Posterior vena cava (tissue), 2 donors: ENCODE data around the gene RPL3. TPM values are rescaled to one million over a fixed set of nuclear protein-coding genes. Genes with fewer than 3 reads are reported as not detected.
A peak's percentile ranks its signal among the peaks of the same experiment; 100 is the strongest.

ENCODE experiments used
- DNase-seq: peaks from one replicate; pipeline ENCODE4 v3.0.0-alpha.2; 2020; ENCODE audit warnings: low spot score
- intact Hi-C, 2 donors: fragments of 100-400 bp; cut with DNase I; formaldehyde crosslinking; loops; one replicate each; pipeline versions ENCODE4 v1.14.1 to v1.14.2; 2022 to 2023
- total RNA-seq, 2 donors: library from RNA; stranded (reverse); fragmentation: NEBNext Ultra II Directional; extraction: Animal tissue kit (Norgen Biotek cat#: 25700); gene quantifications; one replicate each; pipeline ENCODE4 v1.2.1, GENCODE V29; 2021
- donor health status: DM: yes; HTN: yes; CAD: no.
- donor health status: DM: yes; HTN: yes; CAD: no.

Gene RPL3
- total RNA-seq, 2 donors from 2014 or later = 1,303 to 1,339 TPM

DNA sequence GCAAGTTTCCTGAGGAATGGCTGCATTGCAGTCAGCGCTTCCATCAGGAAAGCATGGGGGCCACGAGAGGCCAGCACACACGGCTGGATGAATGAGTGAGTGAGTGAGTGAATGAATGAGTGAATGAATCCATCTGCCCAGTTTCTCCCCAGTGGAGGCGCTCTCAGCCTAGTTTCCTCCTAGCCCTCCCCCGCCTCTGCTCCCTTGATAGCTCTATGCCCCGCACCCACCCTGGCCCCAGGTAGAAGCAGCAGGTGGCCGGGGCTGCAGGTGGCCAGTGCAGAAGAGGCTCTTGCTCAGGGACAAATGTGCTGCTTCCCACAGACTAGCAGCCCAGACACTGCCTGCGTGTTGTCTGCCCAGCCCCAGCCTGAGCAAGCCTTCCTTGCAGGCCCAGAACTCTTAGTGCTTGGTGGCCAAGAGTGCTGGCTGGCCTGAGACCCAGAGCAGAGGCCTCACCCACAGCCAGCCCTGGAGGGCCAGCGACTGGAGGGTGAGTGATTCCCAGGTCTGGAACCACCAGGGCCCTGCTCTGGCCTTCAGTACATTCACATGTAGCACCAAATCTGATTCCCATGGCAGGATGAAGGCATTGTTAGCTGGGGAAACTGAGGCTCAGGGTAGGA is 43.5 kb downstream of the RPL3 start:
- intact Hi-C loops = no loop called here
- no peak for DNase-seq

DNA sequence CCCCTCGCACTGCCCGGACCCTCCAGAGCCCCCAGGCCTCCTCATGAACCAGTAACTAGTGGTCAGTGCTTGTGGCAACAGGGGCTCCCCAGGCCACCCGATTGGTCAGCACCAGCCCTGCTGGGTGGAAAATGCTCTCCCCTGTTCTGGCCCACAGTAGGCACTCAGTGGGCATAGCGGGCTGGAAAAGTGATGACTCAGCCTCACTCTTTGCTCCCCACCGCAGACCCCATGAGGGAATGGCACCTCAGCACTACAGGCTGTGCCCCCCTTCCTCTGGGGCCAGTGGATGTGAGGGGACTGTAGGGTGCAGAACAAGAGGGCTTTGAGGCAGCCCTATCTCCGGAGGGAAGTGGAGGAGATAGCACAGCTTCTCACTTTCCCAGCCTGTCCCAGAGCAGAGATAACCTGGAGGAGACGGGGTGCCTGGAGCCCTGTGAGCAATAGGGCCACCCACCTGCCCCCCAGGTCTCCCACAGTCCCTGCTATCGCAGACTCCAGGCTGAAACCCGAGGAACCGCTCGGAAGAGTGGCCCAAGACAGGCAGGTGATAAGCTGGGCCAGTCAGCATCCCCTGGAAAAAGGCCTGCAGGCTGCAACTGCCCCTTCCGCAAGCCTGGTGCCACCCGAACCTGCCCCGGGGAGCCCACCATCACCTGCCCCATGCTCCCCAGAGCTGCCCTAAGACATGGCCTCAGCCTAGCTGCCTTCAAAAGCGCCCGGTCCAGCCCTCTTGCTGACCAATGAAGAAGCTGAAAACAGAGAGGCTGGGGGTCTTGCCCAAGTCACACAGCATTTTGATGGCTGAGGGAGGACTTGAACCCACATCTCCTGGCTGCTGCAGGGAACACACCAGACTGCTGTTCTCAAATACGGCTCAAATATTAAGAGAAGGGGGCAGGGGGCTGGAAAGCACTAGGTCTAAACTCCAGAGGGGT is 45.2 kb downstream of the RPL3 start:
- intact Hi-C loops = loop anchor here in 1 of 2 donors (1.0 kb wide), 1 partner anchor 78 kb away; no protein-coding TSS in a partner anchor
- DNase-seq = no peak

DNA sequence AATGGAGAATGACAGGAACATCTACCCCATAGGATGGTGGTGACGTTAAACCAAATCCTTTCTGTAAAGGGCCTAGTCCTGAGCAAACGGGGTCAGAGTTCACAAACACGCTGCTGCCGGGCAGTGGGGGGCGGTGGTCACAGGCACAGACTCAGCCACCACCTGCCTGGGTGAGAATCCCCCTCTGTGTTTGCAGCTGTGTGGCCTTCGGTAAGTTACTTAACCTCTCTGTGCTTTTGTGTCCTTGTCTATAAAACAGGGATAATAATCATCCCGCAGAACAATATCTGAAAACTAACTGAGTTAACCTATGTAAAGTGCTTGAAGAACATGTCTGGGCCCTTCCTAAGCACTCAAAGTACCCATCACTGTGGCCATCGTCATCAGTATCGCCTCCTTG is 48.6 kb downstream of the RPL3 start:
- no peak for DNase-seq
- intact Hi-C loops = no loop called here

DNA sequence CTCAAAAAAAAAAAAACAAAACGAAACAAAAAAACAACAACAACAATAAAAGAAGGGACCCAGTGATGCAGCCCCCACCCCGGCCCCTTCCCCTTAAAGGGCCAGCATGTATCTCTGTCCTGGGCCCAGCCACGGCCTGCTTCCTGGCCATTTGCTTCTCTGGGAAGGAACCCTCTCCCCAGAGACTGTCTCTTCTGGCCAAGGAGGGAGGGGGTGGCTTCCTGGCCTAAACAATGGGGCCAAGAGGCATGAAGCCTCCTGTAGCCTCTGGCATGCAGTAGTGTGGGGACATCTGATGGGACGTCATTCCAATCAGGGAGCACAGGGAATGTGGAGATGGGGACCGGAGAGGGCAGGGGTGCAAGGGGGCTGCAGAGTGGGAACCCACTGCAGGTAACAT is 49.1 kb downstream of the RPL3 start:
- DNase-seq = no peak
- intact Hi-C loops = no loop called here

DNA sequence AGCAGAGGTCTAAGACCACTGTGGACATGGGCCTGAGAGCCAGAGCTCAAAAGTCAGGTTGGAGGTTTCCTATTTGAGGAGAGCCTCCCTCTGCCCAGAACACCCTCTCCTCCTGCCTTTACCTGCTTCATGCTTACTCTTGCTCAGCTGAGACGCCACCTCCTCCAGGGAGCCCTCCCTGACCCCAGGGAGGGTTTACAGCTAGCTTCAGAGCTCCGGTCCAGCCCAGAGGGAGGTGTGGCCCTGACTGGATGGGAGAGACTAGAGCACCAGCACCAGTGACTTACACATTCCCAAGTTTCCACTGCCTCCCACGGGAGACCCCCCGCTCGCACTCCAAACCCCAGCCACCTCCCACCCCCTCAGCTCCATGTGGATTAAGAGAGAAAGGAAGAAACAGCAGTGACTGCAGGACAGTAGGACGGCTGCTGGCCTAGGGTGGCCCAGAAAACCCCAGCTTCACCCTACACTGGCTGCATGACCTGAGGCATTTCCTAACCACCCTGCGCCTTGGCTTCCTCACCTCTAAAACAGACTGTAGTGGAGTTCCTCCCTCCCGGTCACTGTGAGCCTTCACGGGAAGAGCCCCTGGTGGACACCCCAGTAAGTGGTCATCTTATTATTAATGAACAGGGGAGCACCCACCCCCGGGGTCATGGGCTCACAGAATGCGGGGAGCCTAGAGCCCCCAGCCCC is 50.2 kb downstream of the RPL3 start:
- intact Hi-C loops = no loop called here
- DNase-seq = no peak

DNA sequence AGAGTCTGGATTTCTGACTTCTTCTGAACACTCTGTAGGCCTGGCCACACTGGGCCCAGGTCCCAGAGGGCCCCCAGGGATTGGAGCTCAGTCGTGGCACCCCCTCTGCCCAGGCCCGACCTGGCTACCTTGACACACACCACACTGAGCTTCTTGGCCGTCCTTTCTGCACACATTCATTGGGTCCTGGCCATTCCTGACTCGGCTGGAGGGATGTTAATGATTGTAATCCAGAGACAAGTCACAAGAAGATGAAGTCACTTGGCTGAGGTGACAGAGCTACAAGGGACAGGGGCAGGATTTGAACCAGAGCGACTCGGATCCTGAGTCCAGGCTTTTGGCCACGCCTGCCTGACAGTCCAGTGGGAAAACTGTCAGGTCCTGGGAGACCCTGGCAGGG is 50.8 kb downstream of the RPL3 start:
- DNase-seq = no peak
- intact Hi-C loops = no loop called here

DNA sequence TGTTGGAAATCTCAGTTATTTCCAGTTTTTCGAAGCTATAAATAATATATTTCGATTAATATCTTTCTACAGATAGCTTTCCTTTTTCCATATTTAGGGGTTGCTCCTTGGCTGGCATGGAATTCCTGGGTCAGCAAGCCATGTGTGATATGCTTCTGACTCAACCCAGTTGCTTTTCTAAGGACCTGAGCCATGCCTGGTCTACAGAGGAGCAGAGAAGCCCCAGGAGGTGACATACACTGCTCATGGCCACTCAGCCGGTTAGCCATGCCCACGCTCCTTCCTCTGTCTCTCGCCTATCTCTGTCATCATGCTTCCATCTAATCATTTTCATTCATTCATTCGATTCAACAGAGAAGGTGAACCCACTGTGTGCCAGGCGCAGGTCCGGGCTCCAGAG is 51.4 kb downstream of the RPL3 start:
- intact Hi-C loops = no loop called here

DNA sequence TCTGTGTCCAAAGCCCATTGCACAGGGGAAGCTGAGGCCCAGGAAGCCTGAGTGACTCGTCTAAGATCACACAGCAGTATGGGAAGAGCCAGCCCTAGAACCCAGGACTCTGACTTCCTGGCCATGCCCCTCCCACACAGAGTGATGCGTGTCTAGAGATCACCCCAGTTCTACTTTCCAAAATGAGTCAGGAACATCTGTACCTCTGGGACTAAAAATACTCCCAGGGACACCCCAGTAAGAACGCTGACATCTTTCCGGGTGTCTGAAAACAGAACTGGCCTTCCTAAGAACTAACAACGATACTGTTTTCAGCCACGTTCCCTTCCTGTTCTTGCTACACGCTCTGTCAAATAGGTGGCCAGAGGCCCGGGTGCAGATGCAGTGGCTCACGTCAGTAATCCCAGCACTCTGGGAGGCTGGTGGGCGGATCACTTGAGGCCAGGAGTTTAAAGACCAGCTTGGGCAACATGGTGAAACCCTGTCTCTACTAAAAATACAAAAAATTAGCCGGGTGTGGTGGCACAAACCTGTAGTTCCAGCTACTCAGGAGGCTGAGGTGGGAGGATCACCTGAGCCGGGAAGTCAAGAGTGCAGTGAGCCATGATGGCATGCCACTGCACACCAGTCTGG is 52.9 kb downstream of the RPL3 start:
- no peak for DNase-seq
- intact Hi-C loops = no loop called here

More for the DNA sequence above, 51.4 kb downstream of the RPL3 start:
- no peak for DNase-seq

DNA sequence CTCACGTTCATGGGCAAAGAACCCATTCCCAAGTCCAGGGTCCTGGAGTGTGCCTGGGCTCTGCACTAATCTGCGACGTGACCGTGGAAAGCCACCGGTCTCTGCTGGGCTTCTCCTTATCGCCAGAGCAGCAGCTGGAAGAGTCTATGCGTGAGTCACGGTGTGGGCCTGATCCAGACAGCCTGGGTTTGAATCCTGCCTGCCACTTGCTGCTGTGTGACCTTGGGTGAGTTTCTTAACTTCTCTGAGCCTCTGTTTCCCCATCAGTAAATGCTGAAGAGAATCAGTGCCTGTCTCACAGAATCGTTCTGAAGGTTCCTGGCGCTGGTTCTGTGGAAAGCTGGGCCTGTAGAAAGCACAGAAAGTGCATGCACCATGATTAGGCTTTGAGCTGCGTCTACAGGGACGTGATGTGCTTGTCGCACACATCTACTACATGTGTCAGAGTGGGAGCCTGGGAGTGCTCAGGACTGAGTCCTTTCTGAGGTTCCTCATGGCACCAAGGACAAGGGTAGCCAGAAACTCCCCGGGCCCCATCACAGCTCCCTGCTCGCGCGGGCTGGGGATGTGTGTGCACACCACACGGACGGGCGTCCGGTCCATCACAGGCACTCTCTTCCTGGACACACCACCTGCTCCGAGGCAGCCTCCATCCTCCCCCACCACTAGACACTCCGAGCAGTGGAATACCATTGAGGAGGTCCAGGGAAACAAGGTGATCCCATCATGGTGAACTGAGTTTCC is 54.1 kb downstream of the RPL3 start:
- no peak for DNase-seq
- intact Hi-C loops = no loop called here

DNA sequence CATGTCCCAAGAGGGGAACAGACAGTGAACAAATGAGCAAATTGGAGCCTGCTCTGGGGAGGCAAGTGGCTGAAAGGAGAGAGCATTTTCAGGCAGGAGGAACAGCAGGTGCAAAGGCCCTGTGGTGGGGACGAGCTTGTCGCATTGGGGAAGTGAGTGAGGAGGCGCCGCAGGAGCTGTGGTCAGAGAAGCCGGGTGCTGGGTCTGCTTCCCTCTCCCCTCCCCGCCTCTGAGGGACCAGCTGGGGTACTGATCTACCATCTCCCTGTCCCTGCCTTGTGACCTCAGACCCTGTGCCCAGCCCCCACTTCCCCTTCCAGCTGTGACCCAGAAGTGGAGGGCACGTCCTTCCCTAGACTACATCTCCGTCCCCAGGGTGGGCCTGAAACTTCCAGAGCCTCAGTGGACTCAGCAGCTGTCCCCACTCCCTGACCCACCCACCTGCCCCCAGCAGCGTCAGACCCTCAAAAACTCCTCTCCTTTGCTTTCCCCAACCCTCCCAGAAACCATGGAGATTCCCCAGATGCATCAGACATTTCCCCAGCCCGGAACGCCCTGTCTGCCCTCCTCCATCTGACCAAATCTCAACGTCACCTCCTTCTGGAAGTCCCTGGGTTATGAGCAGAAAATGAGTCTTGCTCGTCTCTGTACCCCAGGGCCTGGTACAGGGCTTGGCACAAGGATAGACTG is 54.9 kb downstream of the RPL3 start:
- peak; percentile 90 for DNase-seq
- intact Hi-C loops = no loop called here

DNA sequence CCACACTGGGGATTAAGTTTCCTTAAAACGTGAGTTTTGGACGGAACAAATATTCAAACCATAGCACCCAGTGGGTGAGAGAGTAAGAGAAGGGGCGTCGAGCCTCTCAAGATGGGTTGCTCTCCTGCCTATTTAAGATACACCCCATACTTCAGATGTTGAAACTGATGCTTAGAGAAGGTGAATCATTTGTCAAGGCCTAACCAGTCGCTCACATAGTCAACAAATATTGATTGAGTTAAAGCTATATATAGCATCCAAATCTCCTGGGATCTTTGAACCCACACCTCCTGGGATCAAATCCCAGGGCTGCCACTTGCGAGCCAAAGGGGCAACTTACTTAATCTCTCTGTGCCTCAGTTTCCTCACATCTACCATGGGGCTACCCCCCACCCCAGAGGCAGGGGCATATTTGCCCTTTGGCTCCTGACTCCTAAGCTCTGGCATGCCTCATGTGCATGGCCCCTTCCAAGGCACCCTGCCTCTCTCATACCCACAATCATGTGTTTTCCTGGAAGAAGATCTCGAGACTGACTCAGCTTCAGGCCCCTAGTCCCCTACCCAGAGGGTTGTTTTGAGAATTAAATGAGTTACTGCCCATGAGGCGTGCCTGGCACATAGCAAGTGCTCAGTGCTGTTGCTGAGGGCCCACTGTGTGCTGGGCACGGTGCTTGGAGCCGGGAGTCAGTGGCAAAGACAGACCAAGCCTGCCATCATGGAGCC is 55.6 kb downstream of the RPL3 start:
- intact Hi-C loops = no loop called here
- no peak for DNase-seq

Other genes with a start within 250 kb of the RPL3 start
- 1 to 10 TPM; 7.1 to 7.8 TPM for gene APOBEC3G, start 242.3 kb downstream of the RPL3 start, total RNA-seq
- under 1 TPM in 1 of 2 donors, not detected in 1; 0.24 TPM for gene APOBEC3H, start 222.4 kb downstream of the RPL3 start, total RNA-seq
- 10 to 100 TPM; 50.2 to 55.8 TPM for gene CBX7, start 166.9 kb downstream of the RPL3 start, total RNA-seq
- 1 to 10 TPM; 7.5 to 8.1 TPM for gene PDGFB, start 74.6 kb downstream of the RPL3 start, total RNA-seq
- gene SYNGR1, start 30.4 kb upstream of the RPL3 start, total RNA-seq = 10 to 100 TPM; 12.8 to 15.2 TPM
- gene TAB1, start 80.2 kb upstream of the RPL3 start, total RNA-seq = 10 to 100 TPM; 20.0 to 20.7 TPM
- 1 to 10 TPM; 2.3 to 3.2 TPM for gene MGAT3, start 137.4 kb upstream of the RPL3 start, total RNA-seq
- 10 to 100 TPM; 16.5 to 16.8 TPM for gene MIEF1, start 182.7 kb upstream of the RPL3 start, total RNA-seq
- 100 to 1,000 TPM; 414 to 565 TPM for gene ATF4, start 200.9 kb upstream of the RPL3 start, total RNA-seq
- 10 to 100 TPM; 49.9 to 54.4 TPM for gene RPS19BP1, start 213.1 kb upstream of the RPL3 start, total RNA-seq